Measurements from ENCODE around the gene LDLRAD4.

- TF ChIP-seq CTCF (conservative IDR thresholded peaks at IDR 0.05; ENCODE audit: low read depth, low read length) (no peak), EZH2 (IDR thresholded peaks at IDR 0.05; ENCODE audit: borderline replicate concordance, low read depth, low read length, poor library complexity, severe bottlenecking) (no peak)
These were observed 103.4 kb downstream of the LDLRAD4 start for GRCh38 chr18:13321923-13322322.

All from A673 (cell line).